ENCODE results near the gene MAN2A1. TPM values are rescaled to one million over a fixed set of nuclear protein-coding genes. Genes with fewer than 3 reads are reported as not detected.

The MAN2A1 gene
- polyA plus RNA-seq, 3 donors: 17.0 to 23.0 (median 20.1) TPM

- no peak overlapping the region for H3K27ac Mint-ChIP-seq
- H3K36me3 Mint-ChIP-seq: peaks cover 72 to 76% of the 10 kb centered on the region in 2 donors
These were observed 133.9 kb downstream of the MAN2A1 start for GRCh38 chr5:109823597-109823996.

GRCh38 chr5:109825450-109825849, 135.7 kb downstream of the MAN2A1 start:
- intact Hi-C loops (cut with micrococcal nuclease): no loop called here
- no peak for TF ChIP-seq CTCF (IDR thresholded peaks at IDR 0.05)
- no peaks in the 10 kb centered on the region for H3K4me1 Mint-ChIP-seq
- H3K27ac Mint-ChIP-seq: no peak overlapping the region
- H2AFZ ChIP-seq (ENCODE audit: insufficient read depth, low read depth, low read length, poor library complexity, severe bottlenecking): no peak overlapping the region
- H3K36me3 ChIP-seq (replicated peaks in 1 of 2; ENCODE audit: control insufficient read depth in 1 of 2, insufficient read depth in 2 of 2, low read length in 2 of 2): peaks cover 40 to 99% of the 10 kb centered on the region in 2 donors
- no peak for DNase-seq
- no peak overlapping the region for H3K9ac ChIP-seq (ENCODE audit: insufficient read depth, low read length, poor library complexity, severe bottlenecking)
- no peaks in the 10 kb centered on the region for H3K79me2 ChIP-seq (ENCODE audit: insufficient read depth, low read length)
- no peaks in the 10 kb centered on the region for H3K9me3 ChIP-seq (replicated peaks in 1 of 2; ENCODE audit: control insufficient read depth in 1 of 2, insufficient read depth in 1 of 2, low read length in 2 of 2)
- no peaks in the 10 kb centered on the region for H3K27me3 ChIP-seq (ENCODE audit: control insufficient read depth in 2 of 2, insufficient read depth in 2 of 2, low read length in 2 of 2)
- peaks cover 0 to 3% (median 0%) of the 10 kb centered on the region in 7 donors for H3K9me3 Mint-ChIP-seq
- no peak overlapping the region for H3K4me3 Mint-ChIP-seq
- H4K20me1 ChIP-seq (ENCODE audit: insufficient read depth, low read length): no peaks in the 10 kb centered on the region
- no peak overlapping the region for H3K4me3 ChIP-seq (replicated peaks in 1 of 3; ENCODE audit: low read depth in 2 of 3, low read length in 3 of 3)
- H3K27ac ChIP-seq (ENCODE audit: low read depth in 1 of 2, low read length in 2 of 2): no peak overlapping the region
- no peaks in the 10 kb centered on the region for H3K4me1 ChIP-seq (ENCODE audit: control insufficient read depth in 1 of 2, insufficient read depth in 2 of 2, low read length in 2 of 2)
- no peaks in the 10 kb centered on the region for H3K27me3 Mint-ChIP-seq (ENCODE audit: low read depth in 3 of 3)
- H3K4me2 ChIP-seq (replicated peaks; ENCODE audit: extremely low read depth, low read length, poor library complexity, severe bottlenecking): no peak overlapping the region
- WGBS (ENCODE audit: insufficient coverage): no CpG with 5 or more reads among the region's 1 CpG
- H3K36me3 Mint-ChIP-seq: peaks cover 73 to 75% of the 10 kb centered on the region in 2 donors

More at GRCh38 chr5:109823597-109823996, 133.9 kb downstream of the MAN2A1 start:
- H3K4me2 ChIP-seq (replicated peaks; ENCODE audit: extremely low read depth, low read length, poor library complexity, severe bottlenecking): no peak overlapping the region
- no peaks in the 10 kb centered on the region for H4K20me1 ChIP-seq (ENCODE audit: insufficient read depth, low read length)
- H3K9me3 ChIP-seq (replicated peaks in 1 of 2; ENCODE audit: control insufficient read depth in 1 of 2, insufficient read depth in 1 of 2, low read length in 2 of 2): no peaks in the 10 kb centered on the region
- DNase-seq: no peak
- no peak overlapping the region for H3K27ac ChIP-seq (ENCODE audit: low read depth in 1 of 2, low read length in 2 of 2)
- no peaks in the 10 kb centered on the region for H3K79me2 ChIP-seq (ENCODE audit: insufficient read depth, low read length)
- no peak overlapping the region for H3K4me3 ChIP-seq (replicated peaks in 1 of 3; ENCODE audit: low read depth in 2 of 3, low read length in 3 of 3)
- no peaks in the 10 kb centered on the region for H3K4me1 ChIP-seq (ENCODE audit: control insufficient read depth in 1 of 2, insufficient read depth in 2 of 2, low read length in 2 of 2)
- no peak overlapping the region for H2AFZ ChIP-seq (ENCODE audit: insufficient read depth, low read depth, low read length, poor library complexity, severe bottlenecking)
- H3K9ac ChIP-seq (ENCODE audit: insufficient read depth, low read length, poor library complexity, severe bottlenecking): no peak overlapping the region
- no CpG with 5 or more reads among the region's 4 CpGs for WGBS (ENCODE audit: insufficient coverage)
- H3K27me3 ChIP-seq (ENCODE audit: control insufficient read depth in 2 of 2, insufficient read depth in 2 of 2, low read length in 2 of 2): no peaks in the 10 kb centered on the region
- H3K4me3 Mint-ChIP-seq: no peak overlapping the region
- no peaks in the 10 kb centered on the region for H3K27me3 Mint-ChIP-seq (ENCODE audit: low read depth in 3 of 3)
- H3K9me3 Mint-ChIP-seq: peaks cover 0 to 3% (median 0%) of the 10 kb centered on the region in 7 donors
- no peaks in the 10 kb centered on the region for H3K4me1 Mint-ChIP-seq
- TF ChIP-seq CTCF (IDR thresholded peaks at IDR 0.05): no peak
- peaks cover 55 to 99% of the 10 kb centered on the region in 2 donors for H3K36me3 ChIP-seq (replicated peaks in 1 of 2; ENCODE audit: control insufficient read depth in 1 of 2, insufficient read depth in 2 of 2, low read length in 2 of 2)
- intact Hi-C loops (cut with micrococcal nuclease): no loop called here
